Iris pigment epithelial cell (primary cell): ENCODE data around the gene HDAC3.

Source experiments
- DNase-seq: peaks from one replicate; pipeline ENCODE4 v3.0.0-alpha.2; 2011; ENCODE audit warnings: low read depth

HDAC3 gene

DNA sequence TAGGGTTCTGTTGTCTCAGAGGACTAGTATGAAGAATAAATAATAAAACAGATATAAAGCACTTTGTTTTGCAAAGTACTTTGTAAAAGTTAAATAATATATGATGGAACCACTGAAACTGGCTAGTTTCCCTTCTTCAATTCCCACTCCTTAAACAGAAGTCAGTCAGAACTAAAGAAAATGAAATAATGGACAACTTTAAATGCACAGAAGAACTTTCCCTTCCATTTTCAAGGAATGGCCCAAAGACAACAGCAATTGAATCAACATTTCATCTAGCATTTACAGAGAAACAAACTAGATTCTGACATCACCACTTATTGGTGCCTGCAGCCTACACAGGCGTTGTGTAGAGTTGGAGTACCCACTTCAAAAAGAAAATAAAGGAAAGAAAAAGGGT, 34.0 kb downstream of the HDAC3 start:
- no peak for DNase-seq

GRCh38 chr5:141598391-141599345, 38.0 kb downstream of the HDAC3 start:
- DNase-seq, result peak; percentile 60

DNA sequence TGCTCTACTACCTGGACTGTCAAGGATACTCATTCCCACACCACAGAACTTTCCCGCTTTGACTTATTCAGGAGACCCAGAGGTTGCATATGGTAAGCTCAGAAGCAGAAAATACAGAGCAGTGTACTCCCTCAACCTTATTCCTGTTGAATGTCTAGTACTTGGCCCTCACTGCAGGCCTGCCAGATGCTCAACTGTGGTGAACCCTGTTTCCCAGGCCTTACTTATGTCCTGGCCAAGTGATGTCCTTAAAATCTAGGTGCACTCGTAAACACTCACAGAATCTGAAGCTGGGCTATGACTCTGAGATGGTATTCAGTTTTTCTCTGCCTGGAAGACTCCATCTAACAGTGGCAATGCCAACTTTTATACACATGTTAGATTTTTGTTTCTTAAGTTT, 38.8 kb downstream of the HDAC3 start:
- no peak for DNase-seq

DNA sequence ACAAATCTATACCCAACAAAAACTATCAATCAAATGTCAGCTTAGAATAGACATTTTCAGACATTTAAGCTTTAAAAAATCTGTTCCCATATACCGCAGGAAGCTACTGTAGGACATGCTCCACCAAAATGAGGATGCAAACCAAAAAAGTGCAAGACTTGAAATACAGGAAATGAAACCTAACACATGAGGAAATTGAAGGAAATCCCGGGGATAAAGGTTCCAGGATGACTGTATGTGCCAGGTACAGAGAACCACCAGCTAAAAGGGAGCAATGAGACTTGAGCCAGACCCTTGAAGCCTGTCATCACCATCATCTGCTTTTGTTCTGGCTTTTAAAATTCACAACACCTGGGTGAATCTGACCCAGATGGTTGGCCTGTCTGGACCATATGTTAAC, 39.3 kb downstream of the HDAC3 start:
- no peak for DNase-seq

GRCh38 chr5:141596867-141597266, 39.8 kb downstream of the HDAC3 start:
- no peak for DNase-seq

DNA sequence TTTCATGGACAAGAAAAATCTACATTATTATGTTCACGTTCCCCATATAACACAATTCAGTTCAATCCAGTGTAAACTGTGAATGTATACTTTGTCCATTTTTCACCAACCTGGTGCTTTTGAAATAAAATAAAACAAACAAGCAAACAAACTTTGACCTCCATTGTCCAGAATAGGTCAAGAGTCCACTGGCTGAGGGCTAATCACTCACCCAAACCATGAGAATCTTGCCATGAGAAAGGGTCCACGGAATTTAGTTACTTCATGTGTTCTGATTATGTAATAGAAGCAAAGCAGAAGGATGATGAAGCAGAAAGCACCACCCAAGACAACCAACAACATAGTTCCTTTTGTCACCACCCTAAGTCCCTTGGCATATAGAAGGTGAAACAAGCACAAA, 46.5 kb downstream of the HDAC3 start:
- no peak for DNase-seq

GRCh38 chr5:141586246-141586645, 50.4 kb downstream of the HDAC3 start:
- DNase-seq, result no peak

DNA sequence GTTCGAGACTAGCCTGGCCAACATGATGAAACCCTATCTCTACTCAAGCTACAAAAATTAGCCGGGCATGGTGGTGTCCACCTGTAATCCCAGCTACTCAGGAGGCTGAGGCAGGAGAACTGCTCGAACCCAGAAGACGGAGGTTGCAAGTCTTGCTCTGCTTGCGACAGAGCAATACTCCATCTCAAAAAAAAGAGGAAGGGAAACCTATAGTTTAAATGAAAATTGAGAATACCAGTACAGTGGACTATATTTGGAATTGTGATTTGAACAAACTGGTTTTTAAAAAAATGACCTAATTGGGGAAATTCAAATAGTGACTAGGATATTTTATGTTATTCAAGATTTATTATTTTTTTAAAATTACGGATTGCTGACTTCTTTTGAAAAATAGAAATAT, 51.1 kb downstream of the HDAC3 start:
- no peak for DNase-seq

- peak; percentile 63 for DNase-seq
Observed at GRCh38 chr5:141574122-141574510, 62.5 kb downstream of the HDAC3 start.

DNA sequence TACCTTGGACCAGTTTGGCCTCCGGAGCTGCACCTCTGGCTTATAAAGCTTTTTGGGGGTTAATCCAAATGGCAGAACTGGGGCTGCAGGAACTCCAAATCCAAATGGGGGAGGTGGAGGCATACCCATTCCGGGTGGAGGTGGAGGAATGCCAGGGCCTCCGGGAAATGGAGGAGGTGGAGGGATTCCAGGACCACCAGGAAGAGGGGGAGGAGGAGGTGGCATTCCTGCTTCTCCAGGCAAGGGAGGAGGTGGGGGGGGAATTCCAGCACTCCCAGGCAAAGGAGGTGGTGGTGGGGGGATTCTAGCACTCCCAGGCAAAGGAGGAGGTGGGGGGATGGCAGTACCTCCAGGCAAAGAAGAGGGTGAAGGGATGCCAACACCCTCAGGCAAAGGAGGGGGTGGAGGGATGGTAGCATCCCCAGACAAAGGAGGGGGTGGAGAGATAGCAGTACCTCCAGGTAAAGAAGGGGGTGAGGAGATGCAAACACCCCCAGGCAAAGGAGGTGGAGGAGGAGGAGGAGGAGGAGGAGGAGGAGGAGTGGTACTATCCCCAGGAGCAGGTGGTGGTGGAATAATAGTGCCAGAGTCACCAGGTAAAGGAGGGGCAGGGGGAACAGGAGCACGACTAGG, 63.0 kb downstream of the HDAC3 start:
- DNase-seq, result no peak
